Cerebellar cortex (tissue), 1 donor: ENCODE measurements around the gene PNCK.
A peak's percentile ranks its signal among the peaks of the same experiment; 100 is the strongest.

ENCODE experiments used
- DNase-seq: peaks from one replicate; pipeline ENCODE4 v3.0.0-alpha.2; 2015; ENCODE audit warnings: low spot score

Gene PNCK

DNA sequence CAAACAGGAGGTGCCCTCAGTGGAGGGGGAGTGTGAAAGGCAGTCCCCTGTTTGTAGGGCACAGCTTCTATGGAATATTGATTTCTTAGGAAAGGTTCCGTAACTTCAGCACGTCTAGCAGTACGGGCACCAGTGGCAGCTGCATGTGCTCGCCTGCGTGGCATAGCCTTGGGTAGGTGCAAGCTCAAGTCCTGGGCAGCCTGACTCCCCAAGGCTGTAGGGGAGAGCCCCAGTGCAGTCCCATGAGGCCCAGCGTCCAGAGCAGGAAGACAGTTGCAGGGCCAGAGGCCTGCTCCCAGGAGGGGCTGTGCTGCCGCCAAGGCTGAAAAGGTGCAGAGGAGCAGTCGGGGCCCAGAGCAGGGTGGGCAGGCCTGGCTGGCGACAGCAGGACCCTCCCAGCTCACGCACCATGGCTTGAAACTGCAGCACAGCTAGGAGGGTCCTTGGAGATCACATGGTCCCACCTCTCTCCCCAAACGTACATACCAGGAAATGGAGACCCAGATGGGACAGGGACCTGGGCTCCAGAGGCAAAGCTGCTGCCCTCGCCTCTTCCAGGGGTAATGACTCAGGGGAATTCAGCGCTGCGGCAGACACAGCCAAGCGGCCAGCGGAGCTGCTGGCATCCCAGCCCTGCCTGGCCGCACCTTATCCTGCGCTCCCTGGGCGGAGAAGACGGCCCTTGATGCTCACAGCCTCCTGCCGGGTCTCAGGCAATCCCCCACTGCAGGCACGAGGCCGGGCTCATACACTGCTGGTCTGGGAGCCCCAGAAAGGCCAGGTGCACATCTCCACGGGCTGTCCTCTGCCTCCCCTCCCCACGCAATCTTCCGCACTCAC, 32.7 kb downstream of the PNCK start:
- DNase-seq, result no peak

GRCh38 chrX:153640045-153640686, 33.4 kb downstream of the PNCK start:
- no peak for DNase-seq

- no peak for DNase-seq
These were observed 34.2 kb downstream of the PNCK start for GRCh38 chrX:153639177-153640044.

- DNase-seq, result no peak
These were observed 35.0 kb downstream of the PNCK start for GRCh38 chrX:153638436-153639176.

DNA sequence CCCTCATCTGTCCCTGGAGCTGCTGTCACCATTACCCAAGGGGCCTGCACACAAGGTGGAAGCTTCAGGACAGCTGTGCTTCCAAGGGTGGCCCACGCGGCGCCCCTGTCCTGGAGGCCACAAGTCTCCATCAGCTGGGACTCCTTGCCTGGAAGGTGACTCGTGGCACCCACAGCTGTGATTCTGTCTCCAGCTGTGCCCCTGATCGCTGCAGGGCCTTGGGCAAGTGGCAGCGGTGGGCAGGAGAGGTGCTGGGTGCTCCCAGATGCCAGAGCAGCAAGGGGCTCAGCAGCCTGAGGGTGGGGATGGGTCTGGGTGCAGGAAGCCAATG, 35.6 kb downstream of the PNCK start:
- DNase-seq, result no peak

- DNase-seq, result no peak
These were observed 36.2 kb downstream of the PNCK start for GRCh38 chrX:153637121-153638040.

GRCh38 chrX:153636716-153637115, 36.9 kb downstream of the PNCK start:
- DNase-seq, result no peak

GRCh38 chrX:153635788-153636668, 37.6 kb downstream of the PNCK start:
- peak; percentile 29 for DNase-seq

DNA sequence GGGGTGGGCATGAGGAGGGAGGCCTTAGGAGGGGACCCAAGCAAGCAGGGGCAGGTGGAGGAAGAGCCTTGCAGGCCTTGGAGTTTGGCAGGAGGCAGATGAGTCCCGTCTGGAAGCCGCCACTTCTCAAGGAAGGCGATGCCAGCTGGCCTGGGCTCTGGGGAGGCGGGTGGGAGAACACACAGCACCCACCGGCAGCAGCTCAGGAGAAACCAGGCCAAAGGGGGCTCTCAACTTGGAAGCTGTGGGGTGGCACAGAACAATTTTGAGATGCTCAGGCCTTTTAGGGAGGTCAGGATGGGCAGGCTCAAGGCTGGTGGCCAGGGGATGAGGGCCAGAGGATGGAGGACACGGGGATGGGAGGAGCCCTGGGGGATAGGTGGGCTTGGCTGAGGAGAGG, 38.2 kb downstream of the PNCK start:
- no peak for DNase-seq

GRCh38 chrX:153634832-153635231, 38.8 kb downstream of the PNCK start:
- DNase-seq, result no peak

- DNase-seq, result no peak
These were observed 39.4 kb downstream of the PNCK start for GRCh38 chrX:153634236-153634635.

GRCh38 chrX:153633607-153634180, 39.9 kb downstream of the PNCK start:
- no peak for DNase-seq

DNA sequence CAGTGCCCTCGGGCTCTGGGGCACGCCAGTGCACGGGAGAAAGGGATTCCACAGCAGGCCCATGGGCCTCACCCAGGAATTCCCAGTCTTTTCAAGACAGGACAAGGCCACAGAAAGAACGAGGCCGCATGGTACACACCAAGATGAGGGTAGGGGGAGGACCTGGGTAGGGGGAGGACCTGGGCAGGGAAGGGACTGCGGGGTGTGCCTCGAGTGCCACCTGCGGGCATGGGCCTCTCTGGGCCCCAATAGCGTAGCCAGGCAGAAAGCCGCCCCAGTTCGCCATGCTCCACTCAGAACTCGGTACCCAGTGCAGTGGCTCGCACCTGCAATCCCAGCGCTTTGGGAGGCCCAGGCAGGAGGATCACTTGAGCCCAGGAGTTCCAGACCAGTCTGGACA, 40.6 kb downstream of the PNCK start:
- no peak for DNase-seq

DNA sequence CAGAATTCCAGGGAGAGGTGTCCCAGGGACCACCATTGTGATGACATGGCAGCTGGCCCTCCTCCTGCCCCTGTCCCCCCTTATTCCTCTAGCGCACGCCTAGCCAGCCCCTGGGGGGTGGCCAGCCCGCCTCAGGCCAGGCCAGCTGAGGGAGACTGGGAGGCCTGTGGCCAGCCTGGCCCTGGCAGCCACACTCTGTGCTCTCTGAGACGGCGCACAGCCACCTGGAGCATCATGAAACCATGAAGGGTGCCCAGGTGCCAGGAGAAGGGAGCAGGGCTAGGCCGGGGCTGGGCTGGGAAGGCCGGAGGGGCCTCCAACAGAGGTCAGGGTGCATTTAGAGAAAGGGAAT, 41.0 kb downstream of the PNCK start:
- no peak for DNase-seq

DNA sequence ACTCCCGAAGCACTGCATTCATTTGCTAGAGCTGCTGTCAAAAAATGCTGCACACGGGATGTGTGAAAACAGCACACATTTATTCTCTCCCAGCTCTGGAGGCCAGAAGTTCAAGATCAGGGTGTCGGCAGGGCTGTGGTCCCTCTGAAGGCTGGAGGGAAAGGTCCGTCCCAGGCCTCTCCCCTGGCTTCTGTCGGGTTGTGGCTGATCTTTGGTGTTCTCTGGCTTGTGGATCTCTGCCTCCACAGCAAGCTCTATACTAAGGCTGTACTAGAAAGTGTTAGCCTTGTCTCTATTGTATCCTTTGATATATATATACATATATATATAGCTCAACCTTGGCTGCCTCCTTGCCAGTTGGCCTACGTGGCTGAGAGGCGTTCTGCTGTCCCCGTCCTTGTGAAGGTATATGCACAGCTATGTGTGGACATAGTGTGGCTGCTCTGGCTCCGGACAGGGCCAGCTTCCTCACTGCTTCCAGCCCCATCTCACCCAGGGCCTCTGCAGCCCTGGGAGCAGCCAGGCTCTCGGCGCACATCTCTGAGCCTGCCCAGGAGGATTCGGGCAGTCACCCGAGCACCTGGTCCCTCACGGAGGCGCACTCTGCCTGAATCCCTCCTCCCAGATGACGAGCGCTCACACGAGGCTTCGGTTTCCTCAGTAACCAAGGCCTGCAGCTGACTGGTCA, 41.6 kb downstream of the PNCK start:
- DNase-seq, result no peak

- DNase-seq, result no peak
These were observed 42.3 kb downstream of the PNCK start for GRCh38 chrX:153631346-153631745.

GRCh38 chrX:153628665-153629064, 44.9 kb downstream of the PNCK start:
- no peak for DNase-seq

DNA sequence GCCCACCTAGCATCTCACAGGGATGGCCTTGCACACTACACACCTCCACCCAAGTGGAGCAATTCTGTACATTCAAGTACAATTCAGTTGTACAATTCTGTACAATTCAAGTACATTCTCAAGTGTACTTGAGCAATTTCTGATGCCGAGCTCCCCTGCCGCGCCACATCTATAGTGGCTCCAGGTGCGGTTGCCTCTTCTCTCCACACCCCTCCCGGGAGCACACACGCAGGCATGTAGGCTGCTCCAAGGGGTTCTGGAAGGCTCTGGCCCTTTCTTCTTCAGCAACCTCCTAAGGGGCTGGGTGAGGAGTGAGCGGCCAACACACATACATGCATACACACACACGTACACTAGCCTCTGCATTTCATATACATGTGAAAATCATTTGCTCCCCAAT, 45.5 kb downstream of the PNCK start:
- no peak for DNase-seq

DNA sequence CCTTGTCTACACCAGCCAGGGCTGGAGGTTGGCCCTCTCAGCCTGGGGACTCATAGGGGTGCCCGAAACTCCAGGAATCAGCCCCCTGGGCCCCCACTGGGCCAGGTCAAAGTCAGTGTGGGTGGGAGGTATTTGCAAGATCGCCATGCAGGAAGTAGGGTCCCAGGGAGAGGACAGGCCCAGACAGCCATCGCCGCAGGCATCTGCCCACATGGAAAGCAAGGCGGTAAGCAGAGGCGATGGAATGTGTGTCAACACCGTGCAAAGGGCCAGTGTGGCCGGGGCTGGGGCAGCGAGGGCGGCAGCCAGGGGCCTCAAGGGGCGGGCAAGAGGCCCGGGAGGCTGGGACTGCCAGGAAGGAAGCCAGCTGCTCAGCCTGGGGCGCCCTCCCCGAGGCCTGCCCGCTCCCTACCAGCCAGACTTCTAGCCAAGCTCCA, 45.9 kb downstream of the PNCK start:
- no peak for DNase-seq
